Measurements from ENCODE around the gene TMEM174.

Gene TMEM174

GRCh38 chr5:73188764-73189531 lies 16.0 kb downstream of the TMEM174 start:
- H3K4me1 ChIP-seq (ENCODE audit: control insufficient read depth in 1 of 2, insufficient read depth in 1 of 2, low read depth in 1 of 2, low read length in 1 of 2): no peaks in the 10 kb centered on the region
- no peak overlapping the region for H3K4me3 ChIP-seq (ENCODE audit: low read depth in 1 of 2, low read length in 1 of 2)
- no peak overlapping the region for H3K27ac ChIP-seq
- peaks cover 74% of the 10 kb centered on the region for H3K27me3 ChIP-seq
- no peaks in the 10 kb centered on the region for H3K36me3 ChIP-seq
- no peaks in the 10 kb centered on the region for H3K9me3 ChIP-seq
- TF ChIP-seq CTCF (IDR thresholded peaks at IDR 0.05): no peak

GRCh38 chr5:73189871-73190376 lies 16.9 kb downstream of the TMEM174 start:
- no peaks in the 10 kb centered on the region for H3K36me3 ChIP-seq
- H3K4me1 ChIP-seq (ENCODE audit: control insufficient read depth in 1 of 2, insufficient read depth in 1 of 2, low read depth in 1 of 2, low read length in 1 of 2): no peaks in the 10 kb centered on the region
- TF ChIP-seq CTCF (IDR thresholded peaks at IDR 0.05): no peak
- no peak overlapping the region for H3K4me3 ChIP-seq (ENCODE audit: low read depth in 1 of 2, low read length in 1 of 2)
- no peaks in the 10 kb centered on the region for H3K9me3 ChIP-seq
- peaks cover 75% of the 10 kb centered on the region for H3K27me3 ChIP-seq
- H3K27ac ChIP-seq: no peak overlapping the region

DNA sequence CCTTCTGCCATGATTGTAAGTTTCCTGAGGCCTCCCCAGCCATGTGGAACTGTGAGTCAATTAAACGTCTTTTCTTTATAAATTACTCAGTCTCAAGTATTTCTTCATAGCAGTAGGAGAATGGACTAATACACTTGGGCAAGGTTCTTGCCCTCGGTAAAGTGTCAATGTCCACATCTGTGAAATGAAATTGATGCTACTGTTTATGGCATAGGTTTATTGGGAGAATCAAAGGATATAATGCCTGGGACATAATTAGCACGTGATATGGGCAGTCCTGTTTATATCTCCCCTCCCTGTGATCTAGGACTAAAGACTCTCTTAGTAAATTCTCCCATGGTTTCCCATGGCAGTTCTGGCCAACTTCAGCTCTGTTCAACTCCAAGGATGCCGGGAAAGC lies 19.4 kb downstream of the TMEM174 start:
- H3K27ac ChIP-seq: no peak overlapping the region
- H3K36me3 ChIP-seq: no peaks in the 10 kb centered on the region
- no peaks in the 10 kb centered on the region for H3K9me3 ChIP-seq
- no peak overlapping the region for H3K4me3 ChIP-seq (ENCODE audit: low read depth in 1 of 2, low read length in 1 of 2)
- H3K27me3 ChIP-seq: peaks cover 76% of the 10 kb centered on the region
- no peak for TF ChIP-seq CTCF (IDR thresholded peaks at IDR 0.05)
- no peaks in the 10 kb centered on the region for H3K4me1 ChIP-seq (ENCODE audit: control insufficient read depth in 1 of 2, insufficient read depth in 1 of 2, low read depth in 1 of 2, low read length in 1 of 2)

GRCh38 chr5:73193592-73193991 lies 20.6 kb downstream of the TMEM174 start:
- Histone ChIP-seq H3K4me3 (ENCODE audit: low read depth in 1 of 2, low read length in 1 of 2) (no peak overlapping the region), H3K27ac (no peak overlapping the region), H3K27me3 (peaks cover 78% of the 10 kb centered on the region), H3K4me1 (ENCODE audit: control insufficient read depth in 1 of 2, insufficient read depth in 1 of 2, low read depth in 1 of 2, low read length in 1 of 2) (no peaks in the 10 kb centered on the region), H3K9me3 (no peaks in the 10 kb centered on the region), H3K36me3 (no peaks in the 10 kb centered on the region)
- TF ChIP-seq CTCF (IDR thresholded peaks at IDR 0.05): no peak

GRCh38 chr5:73196201-73196600 lies 23.2 kb downstream of the TMEM174 start:
- Histone ChIP-seq H3K27me3 (peaks cover 66% of the 10 kb centered on the region), H3K9me3 (no peaks in the 10 kb centered on the region), H3K27ac (no peak overlapping the region), H3K4me3 (ENCODE audit: low read depth in 1 of 2, low read length in 1 of 2) (no peak overlapping the region), H3K4me1 (ENCODE audit: control insufficient read depth in 1 of 2, insufficient read depth in 1 of 2, low read depth in 1 of 2, low read length in 1 of 2) (no peaks in the 10 kb centered on the region), H3K36me3 (no peaks in the 10 kb centered on the region)
- no peak for TF ChIP-seq CTCF (IDR thresholded peaks at IDR 0.05)
